NCI-H2107 treated with DMSO at 0.1 percent for 48 hours (cell line): ENCODE measurements around the gene NGF.

Experiments used
- DNase-seq: peaks from one replicate; lab custom pipeline; 2025; ENCODE audit not compliant: unreplicated experiment; lab: John Stamatoyannopoulos, UW

The NGF gene

DNA sequence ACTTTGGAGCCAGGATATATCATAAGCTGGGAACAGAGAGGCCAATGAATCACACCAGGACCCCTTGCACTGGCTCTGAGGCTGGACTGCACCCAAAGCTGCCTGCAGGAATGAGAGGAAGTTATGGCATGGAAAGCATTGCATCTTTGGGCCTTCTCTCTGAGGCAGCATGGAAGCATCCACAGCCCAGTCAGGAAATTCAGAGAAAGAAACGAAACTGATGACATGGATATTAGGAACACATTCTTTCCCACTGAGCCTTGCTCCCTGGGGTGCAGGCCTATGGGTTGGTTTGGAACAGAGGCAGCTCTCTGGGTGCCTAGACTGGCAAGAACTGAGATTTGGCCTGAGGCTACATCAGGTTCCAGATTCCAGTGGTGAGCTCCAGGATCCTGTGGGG, 98.6 kb downstream of the NGF start:
- no peak for DNase-seq

DNA sequence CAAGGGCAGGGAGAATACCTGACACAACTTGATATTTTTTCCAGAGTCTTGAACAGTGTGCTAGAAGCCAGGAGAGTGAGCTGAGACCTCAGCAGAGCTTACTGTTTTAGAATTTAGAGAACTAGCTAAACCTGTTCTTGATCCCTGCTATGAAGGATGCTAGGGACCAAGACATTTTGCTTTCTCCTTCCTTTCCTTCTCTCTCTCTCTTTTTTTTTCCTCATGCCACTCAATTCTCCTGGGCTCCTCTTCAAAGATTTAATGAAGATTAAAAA, 99.0 kb downstream of the NGF start:
- no peak for DNase-seq

DNA sequence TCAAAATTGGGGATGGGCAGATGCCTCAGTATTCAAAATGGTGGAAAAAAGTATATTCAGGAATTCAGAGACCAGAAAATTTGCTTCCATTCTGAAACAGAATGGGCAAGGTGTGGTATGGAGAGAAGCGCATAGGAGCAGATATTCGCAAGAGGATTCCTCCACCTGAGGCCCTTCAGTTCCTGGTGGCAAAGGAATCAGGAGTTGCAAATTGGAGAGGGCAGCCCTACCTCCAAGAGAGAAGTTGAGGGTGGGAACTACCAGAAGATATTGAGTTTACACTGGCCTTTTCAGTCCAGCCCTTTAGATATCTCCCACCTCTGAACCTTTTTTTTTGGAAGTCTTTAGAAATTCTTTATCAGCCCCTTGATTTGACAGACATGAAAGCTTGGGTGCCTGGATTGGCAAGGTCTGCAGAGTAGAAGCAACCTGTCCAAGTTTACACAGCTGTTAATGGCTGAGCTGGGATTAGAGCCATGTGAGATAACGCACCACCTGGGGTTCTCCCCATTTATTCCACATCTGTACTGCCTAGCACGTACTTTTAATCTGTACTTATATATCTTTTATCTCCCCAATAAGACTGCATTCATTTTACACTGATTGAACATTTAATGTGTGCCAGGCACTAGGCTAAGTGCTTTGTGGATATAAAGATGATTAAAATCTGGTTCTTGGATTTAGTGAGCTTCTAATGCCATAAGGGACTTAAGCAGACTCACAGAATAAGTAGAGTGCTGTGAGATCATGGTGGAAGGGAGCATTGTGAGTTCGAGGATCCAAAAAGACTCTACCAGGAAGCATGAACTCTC, 99.5 kb downstream of the NGF start:
- DNase-seq = no peak

DNA sequence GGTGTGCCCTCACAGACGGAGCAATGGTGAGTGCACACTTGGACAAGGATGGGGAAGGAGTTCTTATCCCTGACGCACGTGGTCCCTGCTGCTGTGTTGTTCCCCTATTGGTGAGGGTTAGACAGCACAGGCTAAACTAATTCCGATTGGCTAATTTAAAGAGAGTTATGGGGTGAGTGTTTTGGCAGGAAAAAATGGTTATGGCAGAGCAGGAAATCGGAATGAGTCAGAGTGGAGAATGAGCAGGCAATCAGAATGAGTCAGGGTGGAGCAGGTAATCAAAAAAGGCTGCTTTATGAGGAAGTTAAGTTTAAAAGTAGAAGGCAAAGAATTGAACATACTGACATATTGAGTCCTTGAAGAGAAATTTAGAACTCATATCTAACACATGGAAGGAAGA, 100.5 kb downstream of the NGF start:
- DNase-seq = no peak

DNA sequence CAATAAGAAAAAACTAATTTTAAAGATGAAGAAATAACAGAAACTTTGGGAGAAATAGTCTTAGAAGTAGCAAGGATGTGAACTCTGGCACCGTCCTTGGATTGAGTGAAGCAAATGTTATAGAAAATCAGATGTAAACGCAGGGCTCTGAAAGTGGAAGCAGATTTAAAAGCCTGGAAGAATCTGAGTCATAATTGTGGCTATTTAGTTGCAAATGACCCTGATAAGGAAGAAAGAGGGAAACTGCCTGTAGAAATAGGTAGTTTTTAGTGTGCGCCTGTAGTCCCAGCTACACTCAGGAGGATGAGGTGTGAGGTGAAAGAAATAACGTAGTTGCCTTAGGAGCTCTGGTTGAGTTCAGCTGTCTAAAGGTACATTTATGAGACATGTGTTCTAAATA, 101.0 kb downstream of the NGF start:
- no peak for DNase-seq
